GM12878 (cell line): ENCODE results near the gene CIPC. TPM values are rescaled to one million over a fixed set of nuclear protein-coding genes. Genes with fewer than 3 reads are reported as not detected.
A peak's percentile ranks its signal among the peaks of the same experiment; 100 is the strongest.

ENCODE experiments used
- ATAC-seq: fragments of 200-7000 bp; cut with Tn5 transposase; 3 replicates; pipeline ENCODE4 v1.9.1; 2020; ENCODE audit warnings: mild to moderate bottlenecking, moderate library complexity
- BruUV-seq: library from RNA; stranded (reverse); fragments of 400-500 nt; replicated peaks from 2 replicates; lab custom pipeline; 2021; lab: Mats Ljungman, UMichigan
- CTCF ChIA-PET: fragments of 300-600 bp; sonication (Branson Sonifier 250); formaldehyde crosslinking; extraction: SDS; loops from one replicate; lab custom pipeline; 2021; ENCODE audit warnings: inconsistent platforms; lab: Yijun Ruan, JAX
- POLR2A ChIA-PET: fragments of 350-600 bp; formaldehyde crosslinking; extraction: SDS; loops from one replicate; lab custom pipeline; 2021; ENCODE audit warnings: inconsistent platforms; lab: Charles Lee
- RAD21 ChIA-PET: fragments of 300-600 bp; sonication (Branson Sonifier 250); formaldehyde crosslinking; loops from one replicate; lab custom pipeline; 2023; ENCODE audit warnings: antibody characterized with exemption; ENCODE audit not compliant: unreplicated experiment; lab: Charles Lee
- SMC1A ChIA-PET: fragments of 300-600 bp; sonication (Branson Sonifier 250); formaldehyde crosslinking; loops from one replicate; lab custom pipeline; 2023; ENCODE audit not compliant: unreplicated experiment, uncharacterized antibody; lab: Charles Lee
- DNase-seq: peaks from one replicate; pipeline ENCODE4 v3.0.0-alpha.2; 2011; ENCODE audit warnings: low read depth, low spot score
- FAIRE-seq: peaks from 3 replicates; lab custom pipeline; 2011; peaks lifted over from hg19 to GRCh38; lab: Jason Lieb, UNC
- H2AFZ ChIP-seq: 2 replicates; pipeline ENCODE4 v1.6.0; 2011; ENCODE audit warnings: low read depth, low read length, control low read depth; ENCODE audit not compliant: control insufficient read depth
- H3K27ac ChIP-seq: 2 replicates; pipeline ENCODE4 v1.5.1; 2011; ENCODE audit warnings: control low read depth; ENCODE audit not compliant: control insufficient read depth, insufficient read depth
- H3K27me3 ChIP-seq, 2 experiments: replicated peaks in 1 of 2; 2 replicates each; pipeline versions ENCODE4 v1.6.0 to v1.6.1; 2011; ENCODE audit warnings: low read length in 1 of 2; ENCODE audit not compliant: control insufficient read depth in 2 of 2, insufficient read depth in 2 of 2
- H3K36me3 ChIP-seq, 2 experiments: 2 replicates each; pipeline ENCODE4 v1.5.1; 2011; ENCODE audit warnings: low read length in 1 of 2; ENCODE audit not compliant: control insufficient read depth in 2 of 2, insufficient read depth in 2 of 2
- H3K4me1 ChIP-seq: 2 replicates; pipeline ENCODE4 v1.6.1; 2011; ENCODE audit warnings: mild to moderate bottlenecking, low read length, moderate library complexity, mixed read lengths; ENCODE audit not compliant: control insufficient read depth, insufficient read depth
- H3K4me2 ChIP-seq: 2 replicates; pipeline ENCODE4 v1.6.0; 2011; ENCODE audit warnings: control low read depth; ENCODE audit not compliant: control insufficient read depth, insufficient read depth
- H3K4me3 ChIP-seq: fragments of 200-600 bp; sonication (generic); 2 replicates; pipeline ENCODE4 v1.5.1; 2016
- H3K79me2 ChIP-seq: 2 replicates; pipeline ENCODE4 v1.6.0; 2011; ENCODE audit warnings: low read length; ENCODE audit not compliant: control insufficient read depth, insufficient read depth
- H3K9ac ChIP-seq: 2 replicates; pipeline ENCODE4 v1.8.0; 2011; ENCODE audit warnings: low read length, control low read depth, mixed read lengths; ENCODE audit not compliant: control insufficient read depth, insufficient read depth
- H3K9me3 ChIP-seq: replicated peaks from 3 replicates; pipeline ENCODE4 v1.5.1; 2011; ENCODE audit warnings: mild to moderate bottlenecking, low read length; ENCODE audit not compliant: control insufficient read depth, insufficient read depth
- H4K20me1 ChIP-seq: 2 replicates; pipeline ENCODE4 v1.6.0; 2011; ENCODE audit not compliant: control insufficient read depth, insufficient read depth
- CEBPB ChIP-seq, 2 experiments: fragments of 150-350 bp in 1 of 2; IDR thresholded peaks; 2 replicates each; pipeline ENCODE4 v1.6.1; 2012 to 2014; ENCODE audit warnings: low read depth in 2 of 2, low read length in 2 of 2, borderline replicate concordance in 1 of 2, inconsistent platforms in 1 of 2
- EP300 ChIP-seq, 2 experiments: fragments of 150-350 bp in 1 of 2; IDR thresholded peaks; 2 replicates each; pipeline ENCODE4 v1.6.1; 2011 to 2012; ENCODE audit warnings: low read depth in 2 of 2, low read length in 2 of 2, borderline replicate concordance in 1 of 2, improper control_type of control experiment in 1 of 2, inconsistent platforms in 1 of 2; ENCODE audit not compliant: control insufficient read depth in 1 of 2
- IKZF2 ChIP-seq, 2 experiments: fragments of 450-650 bp; IDR thresholded peaks; 2 replicates each; pipeline ENCODE4 v1.6.1; 2017; ENCODE audit warnings: mild to moderate bottlenecking in 2 of 2, moderate library complexity in 2 of 2
- MEF2B ChIP-seq: fragments of 450-650 bp; IDR thresholded peaks from 2 replicates; pipeline ENCODE4 v1.6.1; 2018; ENCODE audit warnings: mild to moderate bottlenecking, moderate library complexity; ENCODE audit not compliant: partially characterized antibody, poor library complexity, severe bottlenecking
- NFYB ChIP-seq: IDR thresholded peaks from 2 replicates; pipeline ENCODE4 v1.6.1; 2011; ENCODE audit warnings: low read depth, mild to moderate bottlenecking, low read length, improper control_type of control experiment, moderate library complexity; ENCODE audit not compliant: insufficient read depth
- NRF1 ChIP-seq: conservative IDR thresholded peaks from 2 replicates; pipeline ENCODE4 v1.6.1; 2011; ENCODE audit warnings: mild to moderate bottlenecking, low read depth, low read length, improper control_type of control experiment
- RELB ChIP-seq: fragments of 450-650 bp; IDR thresholded peaks from 2 replicates; pipeline ENCODE4 v1.6.1; 2017; ENCODE audit warnings: low read depth, mild to moderate bottlenecking, moderate library complexity
- SKIL ChIP-seq: fragments of 450-650 bp; IDR thresholded peaks from 2 replicates; pipeline ENCODE4 v1.6.1; 2017; ENCODE audit warnings: mild to moderate bottlenecking, low read depth, inconsistent platforms; ENCODE audit not compliant: poor library complexity, severe bottlenecking
- WGBS: methylation state at CpG from one replicate; pipeline ENCODE4 v1.1.6; 2016; ENCODE audit warnings: low lambda C conversion rate; ENCODE audit not compliant: insufficient replicate concordance, insufficient coverage; ENCODE audit errors: missing lambda C conversion rate; 5-methylcytosine and 5-hydroxymethylcytosine counted together
- in situ Hi-C: fragments of 300-500 bp; cut with MboI; formaldehyde crosslinking; loops from 9 replicates; pipeline ENCODE4 v1.14.3; 2018; ENCODE audit warnings: mixed read lengths
- intact Hi-C: fragments of 100-400 bp; cut with micrococcal nuclease; formaldehyde crosslinking; loops from one replicate; pipeline ENCODE4 v1.14.2; 2022; ENCODE audit not compliant: unreplicated experiment
- polyA plus RNA-seq, 11 experiments: library from polyadenylated mRNA; depleted of rRNA in 4 of 11; unstranded in 6 of 11; stranded (reverse) in 5 of 11; fragments of >200 nt; fragmentation: Nextera tagmentation in 4 of 11; fragmentation: Illumina TruSeq in 1 of 11; extraction: Ambion mirVana in 4 of 11; extraction: Trizol in 1 of 11; gene quantifications; 1 replicate in 1 of 11; 2 replicates in 10 of 11; pipeline versions ENCODE4 v1.2.1 to v1.2.3, GENCODE V29; 2011 to 2016; ENCODE audit warnings: inconsistent platforms in 2 of 11, missing spikeins in 2 of 11, low read depth in 1 of 11
- total RNA-seq, 4 experiments: library from RNA; depleted of rRNA in 3 of 4; stranded (reverse); fragments of >200 nt in 3 of 4; fragmentation: Illumina TruSeq in 1 of 4; extraction: Trizol in 1 of 4; gene quantifications; 2 replicates each; pipeline versions ENCODE4 v1.2.1 to v1.2.3, GENCODE V29; 2013 to 2021

The CIPC gene
- total and polyA plus RNA-seq, 10 of the 15 experiments (the other 5 are each of a cell fraction or from before 2014, with no cell fraction given) = 5.6 to 29.5 (median 16.5) TPM

GRCh38 chr14:77122526-77123125, 24.6 kb downstream of the CIPC start (continued):
- TF ChIP-seq NFYB (no peak), RELB (no peak)

- BruUV-seq = no TSS peak
- Histone ChIP-seq H3K4me1 (peaks cover 53% of the 10 kb centered on the region), H3K9ac (no peak overlapping the region), H3K9me3 (no peaks in the 10 kb centered on the region), H3K4me3 (no peak overlapping the region; the same call in 1 of the 2 replicates), H3K79me2 (no peaks in the 10 kb centered on the region), H3K4me2 (peak overlapping the region; percentile 90), H2AFZ (no peak overlapping the region), H3K36me3 (no peaks in the 10 kb centered on the region), H3K27me3 (peaks cover 6 to 7% of the 10 kb centered on the region in 2 experiments; a peak in 2 of 4 replicates), H3K27ac (no peak overlapping the region), H4K20me1 (no peaks in the 10 kb centered on the region)
- ChIA-PET RAD21 (interaction anchor here (0.6 to 5.7 kb wide), 25 partner anchors 10 to 250 kb away, joined by 3 to 185 read pairs (median 8); partner anchors contain the start of gene CIPC), CTCF (interaction anchor here (0.5 to 21.2 kb wide), 35 partner anchors 7 to 706 kb away, joined by 3 to 445 read pairs (median 4); partner anchors contain the start of genes CIPC, GSTZ1 and POMT2), SMC1A (interaction anchor here (0.6 to 20.2 kb wide), 20 partner anchors 9 to 447 kb away, joined by 3 to 428 read pairs (median 7); partner anchors contain the start of gene CIPC), POLR2A (interaction anchor here (0.6 to 5.2 kb wide), 6 partner anchors 21 to 77 kb away, joined by 3 to 68 read pairs (median 4); partner anchors contain the start of gene CIPC)
- 8% methylated on average over 9 of the region's 9 CpGs for WGBS
- DNase-seq (no peak), ATAC-seq (no peak), FAIRE-seq (no peak)
- in situ Hi-C loops = no loop called here
- TF ChIP-seq MEF2B (peak; percentile 78), SKIL (peak; percentile 56), IKZF2 (IDR thresholded peaks at IDR 0.05) (0 out of 4 replicates have a peak, but pooled peaks have one; percentile 26 to 29), NRF1 (no peak), EP300 (IDR thresholded peaks at IDR 0.05; ENCODE audit: borderline replicate concordance in 1 of 2, control insufficient read depth in 1 of 2, low read depth in 2 of 2, low read length in 2 of 2) (no peak), CEBPB (IDR thresholded peaks at IDR 0.05; ENCODE audit: borderline replicate concordance in 1 of 2, low read depth in 2 of 2, low read length in 2 of 2) (no peak)
- intact Hi-C loops = no loop called here
Measured at GRCh38 chr14:77123381-77124325, 25.6 kb downstream of the CIPC start.
